BJ (cell line): Measurements from ENCODE around the gene LIMA1. TPM values are rescaled to one million over a fixed set of nuclear protein-coding genes. Genes with fewer than 3 reads are reported as not detected.
A peak's percentile ranks its signal among the peaks of the same experiment; 100 is the strongest.
"Not testable (repeated sequence)": the region's sequence is repeated elsewhere in the genome, so short reads cannot be mapped to it uniquely, and the experiment has no call there.

Experiments used
- CTCF ChIA-PET: fragments of 350-600 bp; formaldehyde crosslinking; extraction: SDS; loops from one replicate; lab custom pipeline; 2021; ENCODE audit warnings: antibody characterized with exemption, inconsistent platforms; lab: Yijun Ruan, JAX
- POLR2A ChIA-PET: fragments of 300-600 bp; sonication (Branson Sonifier 250); formaldehyde crosslinking; extraction: SDS; loops from one replicate; lab custom pipeline; 2021; ENCODE audit warnings: antibody characterized with exemption; lab: Charles Lee
- DNase-seq: peaks from one replicate; pipeline ENCODE4 v3.0.0-alpha.2; 2011; ENCODE audit warnings: low read depth
- H3K27me3 ChIP-seq: 2 replicates; pipeline ENCODE4 v1.6.0; 2011; ENCODE audit warnings: low read length; ENCODE audit not compliant: control insufficient read depth, insufficient read depth
- H3K36me3 ChIP-seq: 2 replicates; pipeline ENCODE4 v1.5.1; 2011; ENCODE audit warnings: low read length; ENCODE audit not compliant: control insufficient read depth, insufficient read depth
- H3K4me3 ChIP-seq: 2 replicates; pipeline ENCODE4 v1.5.1; 2011; ENCODE audit warnings: low read depth, mild to moderate bottlenecking, control low read depth, low read length
- polyA minus RNA-seq: library from RNA; depleted of rRNA, polyadenylated mRNA; stranded (reverse); fragments of >200 nt; gene quantifications from 2 replicates; pipeline ENCODE4 v1.2.3, GENCODE V29; 2011; rRNA and poly(A)+ RNA removed
- polyA plus RNA-seq: library from polyadenylated mRNA; depleted of rRNA; stranded (reverse); fragments of >200 nt; gene quantifications from 2 replicates; pipeline ENCODE4 v1.2.3, GENCODE V29; 2011; rRNA removed
- TF ChIP-seq, protein P1 (sequence below): IDR thresholded peaks from 2 replicates; pipeline ENCODE4 v1.5.1; 2011; ENCODE audit warnings: low read depth, mild to moderate bottlenecking, control low read depth, inconsistent platforms, low read length, moderate library complexity; ENCODE audit not compliant: insufficient read depth

LIMA1 gene
- polyA plus RNA-seq (368 and 384 TPM in 2 replicates), polyA minus RNA-seq (243 and 392 TPM in 2 replicates)

DNA sequence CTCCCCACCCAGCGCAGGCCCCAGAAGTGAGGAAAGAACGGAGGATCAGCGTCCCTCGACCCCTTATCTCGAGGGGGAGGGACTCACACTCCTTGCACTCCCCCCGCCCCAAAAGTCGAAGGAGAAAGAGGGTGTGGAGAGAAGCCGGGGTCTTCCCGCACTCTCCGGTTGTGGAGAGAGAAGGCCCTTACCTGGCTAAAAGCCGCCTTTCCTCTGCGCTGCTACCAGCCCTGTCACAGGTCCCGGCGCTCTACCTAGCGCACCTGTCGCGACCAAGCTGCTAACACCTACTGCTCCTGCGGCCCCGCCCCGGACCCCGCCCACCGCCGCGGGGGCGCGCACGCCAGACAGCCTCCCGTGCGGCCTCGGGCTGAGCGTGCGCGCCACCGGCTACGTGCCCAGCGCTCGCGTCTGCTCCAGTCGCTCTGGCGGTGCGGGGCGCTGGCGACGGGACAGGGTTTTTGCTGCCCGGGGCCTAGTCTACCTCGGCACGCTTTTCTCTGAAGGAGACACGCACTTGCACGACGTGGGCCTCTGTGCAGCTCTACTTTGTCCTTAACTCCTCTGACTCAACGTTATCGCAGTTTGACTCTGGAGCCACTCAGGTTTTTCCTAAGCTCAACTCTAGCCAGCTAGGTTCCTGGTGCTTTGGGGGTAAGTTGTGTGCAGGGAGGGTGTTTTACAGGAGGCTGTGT is at the start of gene LIMA1:
Gene LIMA1, minus strand, starts transcription at position 292 of the 695 bp plus-strand sequence. CDS start 34,769 bp downstream, outside the sequence.
- TF ChIP-seq, protein P1, sequence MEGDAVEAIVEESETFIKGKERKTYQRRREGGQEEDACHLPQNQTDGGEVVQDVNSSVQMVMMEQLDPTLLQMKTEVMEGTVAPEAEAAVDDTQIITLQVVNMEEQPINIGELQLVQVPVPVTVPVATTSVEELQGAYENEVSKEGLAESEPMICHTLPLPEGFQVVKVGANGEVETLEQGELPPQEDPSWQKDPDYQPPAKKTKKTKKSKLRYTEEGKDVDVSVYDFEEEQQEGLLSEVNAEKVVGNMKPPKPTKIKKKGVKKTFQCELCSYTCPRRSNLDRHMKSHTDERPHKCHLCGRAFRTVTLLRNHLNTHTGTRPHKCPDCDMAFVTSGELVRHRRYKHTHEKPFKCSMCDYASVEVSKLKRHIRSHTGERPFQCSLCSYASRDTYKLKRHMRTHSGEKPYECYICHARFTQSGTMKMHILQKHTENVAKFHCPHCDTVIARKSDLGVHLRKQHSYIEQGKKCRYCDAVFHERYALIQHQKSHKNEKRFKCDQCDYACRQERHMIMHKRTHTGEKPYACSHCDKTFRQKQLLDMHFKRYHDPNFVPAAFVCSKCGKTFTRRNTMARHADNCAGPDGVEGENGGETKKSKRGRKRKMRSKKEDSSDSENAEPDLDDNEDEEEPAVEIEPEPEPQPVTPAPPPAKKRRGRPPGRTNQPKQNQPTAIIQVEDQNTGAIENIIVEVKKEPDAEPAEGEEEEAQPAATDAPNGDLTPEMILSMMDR: peak; percentile 60
- ChIA-PET POLR2A (no interaction called here), CTCF (interaction anchor here (0.6 to 1.9 kb wide), 13 partner anchors 9 to 171 kb away, joined by 3 to 7 read pairs (median 4); partner anchors contain the start of genes CERS5 and COX14)
- DNase-seq: no peak
- Histone ChIP-seq H3K27me3 (no peaks in the 10 kb centered on the region), H3K36me3 (no peaks in the 10 kb centered on the region), H3K4me3 (peak within 1 kb of the TSS; percentile 86)

DNA sequence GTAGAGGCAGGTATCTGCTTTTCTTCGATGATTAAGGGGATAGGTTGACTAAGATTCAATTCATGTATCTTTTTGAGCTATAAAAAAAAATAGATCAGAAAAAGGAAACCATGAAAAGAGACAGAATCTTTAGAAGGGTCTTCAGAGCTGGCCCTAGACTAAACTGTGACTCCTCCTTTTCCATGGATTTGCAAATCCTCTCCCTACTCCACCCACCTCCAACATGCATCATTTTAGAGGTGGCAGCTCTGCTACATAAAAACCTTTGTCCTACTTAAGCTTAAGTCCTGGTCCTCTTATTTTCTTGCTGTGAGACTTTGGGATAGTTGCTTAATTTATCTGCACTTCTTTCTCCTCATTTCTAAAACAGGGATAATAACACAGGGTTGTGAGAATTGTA is 48.4 kb upstream of the LIMA1 start:
- TF ChIP-seq, protein P1: no peak
- DNase-seq: no peak
- POLR2A ChIA-PET: no interaction called here
- Histone ChIP-seq H3K36me3 (no peaks in the 10 kb centered on the region), H3K27me3 (no peaks in the 10 kb centered on the region), H3K4me3 (no peak overlapping the region)
- CTCF ChIA-PET: interaction anchor here (0.7 to 1.6 kb wide), 6 partner anchors 10 to 255 kb away, joined by 3 to 6 read pairs (median 3); no protein-coding TSS in a partner anchor

DNA sequence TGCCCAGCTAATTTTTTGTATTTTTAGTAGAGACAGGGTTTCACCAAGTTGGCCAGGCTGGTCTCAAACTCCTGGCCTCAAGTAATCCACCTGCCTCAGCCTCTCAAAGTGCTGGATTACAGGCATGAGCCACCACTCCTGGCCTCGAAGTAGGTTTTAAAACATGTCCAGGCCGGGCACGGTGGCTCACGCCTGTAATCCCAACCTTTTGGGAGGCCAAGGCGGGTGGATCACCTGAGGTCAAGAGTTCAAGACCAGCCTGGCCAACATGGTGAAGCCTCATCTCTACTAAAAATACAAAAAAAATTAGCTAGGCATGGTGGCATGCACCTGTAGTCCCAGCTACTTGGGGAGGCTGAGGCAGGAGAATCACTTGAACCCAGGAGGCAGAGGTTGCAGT is 45.3 kb upstream of the LIMA1 start:
- POLR2A ChIA-PET, H3K27me3 ChIP-seq, DNase-seq, H3K36me3 ChIP-seq, CTCF ChIA-PET, H3K4me3 ChIP-seq: not testable (repeated sequence)

DNA sequence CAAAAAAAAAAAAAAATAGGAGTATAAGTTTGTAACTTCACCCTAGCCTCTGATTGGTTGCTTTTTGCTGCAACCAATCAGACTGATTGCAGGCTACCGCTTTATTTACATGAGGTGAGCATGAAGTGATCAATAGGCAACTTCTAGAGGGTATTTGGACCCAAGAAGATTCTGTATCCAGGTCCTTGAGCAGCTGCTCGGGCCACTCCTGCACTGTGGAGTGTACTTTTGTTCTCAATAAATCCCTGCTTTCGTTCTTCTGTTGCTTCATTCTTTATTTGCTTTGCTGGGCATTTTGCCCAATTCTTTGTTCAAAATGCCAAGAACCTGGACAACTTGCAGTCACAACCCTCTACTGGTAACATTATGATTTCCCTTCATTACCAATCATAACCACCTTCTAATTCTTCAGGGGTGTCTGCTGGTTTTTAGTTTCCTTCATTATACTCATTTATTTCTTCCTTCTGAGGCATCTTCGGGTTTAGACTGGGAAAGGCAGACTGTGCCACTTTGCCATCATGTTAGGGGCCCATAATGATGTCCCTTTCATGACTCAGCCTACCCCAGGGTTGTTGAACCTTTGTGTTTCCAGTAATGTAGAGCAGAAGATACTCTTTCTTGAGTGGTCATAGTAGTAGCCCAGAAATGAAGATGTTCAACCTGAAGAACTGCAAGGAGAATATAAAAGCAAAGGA is 43.4 kb upstream of the LIMA1 start:
- TF ChIP-seq, protein P1: no peak
- ChIA-PET CTCF (no interaction called here), POLR2A (no interaction called here)

DNA sequence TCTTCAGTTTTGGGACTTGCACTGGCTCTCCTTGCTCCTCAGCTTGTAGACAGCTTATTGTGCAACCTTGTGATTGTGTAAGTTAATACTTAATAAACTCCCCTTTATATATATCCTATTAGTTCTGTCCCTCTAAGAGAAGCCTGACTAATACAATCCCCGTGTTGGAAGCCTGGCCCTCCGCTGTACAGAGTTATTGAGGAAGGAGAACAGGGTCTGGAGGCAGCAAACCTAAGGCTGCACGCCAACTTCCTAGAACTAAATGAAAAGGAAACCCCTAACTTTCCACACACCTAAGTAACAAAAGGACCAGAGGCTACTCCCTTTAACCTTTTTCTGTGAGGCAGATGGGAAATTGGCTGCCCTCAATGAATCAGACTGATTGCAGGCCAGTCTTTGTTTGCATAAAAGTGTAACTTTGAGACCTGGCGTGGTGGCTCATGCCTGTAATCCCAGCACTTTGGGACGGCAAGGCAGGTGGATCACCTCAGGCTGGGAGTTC is 42.6 kb upstream of the LIMA1 start:
- H3K36me3 ChIP-seq: no peaks in the 10 kb centered on the region
- TF ChIP-seq, protein P1: no peak
- no peak overlapping the region for H3K4me3 ChIP-seq
- ChIA-PET CTCF (interaction anchor here (0.6 kb wide), 1 partner anchor 12 kb away, joined by 3 read pairs; no protein-coding TSS in a partner anchor), POLR2A (no interaction called here)
- DNase-seq: no peak
- no peaks in the 10 kb centered on the region for H3K27me3 ChIP-seq

More for the DNA sequence above, 43.4 kb upstream of the LIMA1 start:
- Histone ChIP-seq H3K36me3 (no peaks in the 10 kb centered on the region), H3K4me3 (no peak overlapping the region), H3K27me3 (no peaks in the 10 kb centered on the region)
- peak; percentile 17 for DNase-seq

DNA sequence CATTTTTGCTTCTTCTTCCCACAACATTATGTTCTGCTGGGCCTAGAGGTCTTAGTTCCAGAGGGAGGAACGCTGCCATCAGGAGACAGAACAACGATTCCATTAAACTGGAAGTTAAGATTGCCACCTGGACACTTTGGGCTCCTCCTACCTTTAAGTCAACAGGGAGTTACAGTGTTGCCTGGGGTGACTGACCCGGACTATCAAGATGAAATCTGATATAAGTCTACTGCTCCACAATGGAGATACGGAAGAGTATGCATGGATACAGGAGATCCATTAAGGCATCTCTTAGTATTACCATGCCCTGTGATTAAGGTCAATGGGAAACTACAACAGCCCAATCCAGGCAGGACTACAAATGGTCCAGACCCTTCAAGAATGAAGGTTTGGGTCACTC is 41.5 kb upstream of the LIMA1 start:
- H3K36me3 ChIP-seq, H3K27me3 ChIP-seq, DNase-seq, H3K4me3 ChIP-seq, POLR2A ChIA-PET, CTCF ChIA-PET: not testable (repeated sequence)

DNA sequence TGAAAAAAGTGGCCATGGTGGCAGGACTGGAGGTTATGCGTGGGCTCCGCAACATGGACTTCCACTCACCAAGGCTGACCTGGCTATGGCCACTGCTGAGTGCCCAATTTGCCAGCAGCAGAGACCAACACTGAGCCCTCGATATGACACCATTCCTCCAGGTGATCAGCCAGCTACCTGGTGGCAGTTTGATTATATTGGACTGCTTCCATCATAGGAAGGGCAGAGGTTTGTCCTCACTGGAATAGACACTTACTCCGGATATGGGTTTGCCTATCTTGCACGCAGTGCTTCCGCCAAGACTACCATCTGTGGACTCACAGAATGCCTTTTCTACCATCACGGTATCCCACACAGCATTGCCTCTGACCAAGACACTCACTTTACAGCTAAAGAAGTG is 40.8 kb upstream of the LIMA1 start:
- H3K36me3 ChIP-seq, DNase-seq, CTCF ChIA-PET, H3K27me3 ChIP-seq, H3K4me3 ChIP-seq, POLR2A ChIA-PET: not testable (repeated sequence)
